HepG2 (cell line): ENCODE results near the gene NUFIP1. TPM values are rescaled to one million over a fixed set of nuclear protein-coding genes. Genes with fewer than 3 reads are reported as not detected.
A peak's percentile ranks its signal among the peaks of the same experiment; 100 is the strongest.

Experiments
- AGO1 ChIP-seq: fragments of 200-400 bp; formaldehyde crosslinking; IDR thresholded peaks from 2 replicates; pipeline ENCODE4 v1.6.1; 2017; ENCODE audit warnings: mild to moderate bottlenecking, low read depth, low read length, moderate library complexity; ENCODE audit not compliant: poor library complexity, severe bottlenecking
- CAMTA2 ChIP-seq: sonication (generic); formaldehyde crosslinking; IDR thresholded peaks from 2 replicates; pipeline ENCODE4 v1.4.0; 2020; ENCODE audit warnings: mild to moderate bottlenecking, missing genetic modification reagents, borderline replicate concordance
- EEA1 ChIP-seq: sonication (generic); formaldehyde crosslinking; IDR thresholded peaks from 2 replicates; pipeline ENCODE4 v1.5.1; 2020; ENCODE audit warnings: mild to moderate bottlenecking, missing genetic modification reagents, borderline replicate concordance
- ELF3 ChIP-seq: IDR thresholded peaks from 2 replicates; pipeline ENCODE4 v1.6.1; 2016; ENCODE audit warnings: missing genetic modification reagents, missing compliant biosample characterization
- FOXK2 ChIP-seq: fragments of 450-650 bp; IDR thresholded peaks from 2 replicates; pipeline ENCODE4 v1.6.1; 2016
- JUN ChIP-seq: sonication (generic); formaldehyde crosslinking; IDR thresholded peaks from 2 replicates; pipeline ENCODE4 v1.4.0; 2020; ENCODE audit warnings: mild to moderate bottlenecking, missing genetic modification reagents
- KDM6A ChIP-seq: IDR thresholded peaks from 2 replicates; pipeline ENCODE4 v1.6.1; 2016; ENCODE audit warnings: low read depth
- LCORL ChIP-seq, 2 experiments: fragments of 450-650 bp in 1 of 2; sonication (generic) in 1 of 2; formaldehyde crosslinking in 1 of 2; IDR thresholded peaks; 2 replicates each; pipeline versions ENCODE4 v1.5.0 to v1.6.1; 2017 to 2020; ENCODE audit warnings: antibody characterized with exemption in 1 of 2, missing genetic modification reagents in 1 of 2
- MTA1 ChIP-seq: sonication (generic); formaldehyde crosslinking; IDR thresholded peaks from 2 replicates; pipeline ENCODE4 v1.4.0; 2020; ENCODE audit warnings: missing genetic modification reagents, mild to moderate bottlenecking, borderline replicate concordance
- NBN ChIP-seq: fragments of 450-650 bp; conservative IDR thresholded peaks from 2 replicates; pipeline ENCODE4 v1.6.1; 2017
- SCMH1 ChIP-seq: sonication (generic); formaldehyde crosslinking; IDR thresholded peaks from 2 replicates; pipeline ENCODE4 v1.9.0; 2021; ENCODE audit warnings: missing genetic modification reagents, mild to moderate bottlenecking, borderline replicate concordance
- SNRNP70 ChIP-seq: fragments of 200-400 bp; formaldehyde crosslinking; IDR thresholded peaks from 2 replicates; pipeline ENCODE4 v1.6.1; 2017; ENCODE audit warnings: mild to moderate bottlenecking, low read depth, low read length, moderate library complexity
- STAT5B ChIP-seq: sonication (generic); formaldehyde crosslinking; IDR thresholded peaks from 2 replicates; pipeline ENCODE4 v1.4.0; 2020; ENCODE audit warnings: missing genetic modification reagents
- TMF1 ChIP-seq: sonication (generic); formaldehyde crosslinking; IDR thresholded peaks from 2 replicates; pipeline ENCODE4 v1.8.1; 2022; ENCODE audit warnings: low read depth, missing genetic modification reagents
- XBP1 ChIP-seq: sonication (generic); formaldehyde crosslinking; IDR thresholded peaks from 2 replicates; pipeline ENCODE4 v1.5.0; 2020; ENCODE audit warnings: missing genetic modification reagents
- ZBTB38 ChIP-seq: sonication (generic); formaldehyde crosslinking; IDR thresholded peaks from 2 replicates; pipeline ENCODE4 v1.5.1; 2020; ENCODE audit warnings: mild to moderate bottlenecking, missing genetic modification reagents
- ZBTB7B ChIP-seq: sonication (generic); formaldehyde crosslinking; IDR thresholded peaks from 2 replicates; pipeline ENCODE4 v1.4.0; 2020; ENCODE audit warnings: missing genetic modification reagents
- ZNF234 ChIP-seq: sonication (generic); formaldehyde crosslinking; conservative IDR thresholded peaks from 2 replicates; pipeline ENCODE4 v1.5.1; 2020; ENCODE audit warnings: mild to moderate bottlenecking, missing genetic modification reagents
- ZNF432 ChIP-seq: sonication (generic); formaldehyde crosslinking; IDR thresholded peaks from 2 replicates; pipeline ENCODE4 v1.5.0; 2020; ENCODE audit warnings: missing genetic modification reagents, mild to moderate bottlenecking, borderline replicate concordance
- ZNF614 ChIP-seq: IDR thresholded peaks from 2 replicates; pipeline ENCODE4 v1.6.1; 2018; ENCODE audit warnings: missing biosample characterization, missing genetic modification reagents, inconsistent platforms, borderline replicate concordance
- ZNF615 ChIP-seq: sonication (generic); formaldehyde crosslinking; IDR thresholded peaks from 2 replicates; pipeline ENCODE4 v1.5.0; 2020; ENCODE audit warnings: mild to moderate bottlenecking, missing genetic modification reagents, borderline replicate concordance
- ZNF747 ChIP-seq: sonication (generic); formaldehyde crosslinking; IDR thresholded peaks from 2 replicates; pipeline ENCODE4 v1.8.1; 2023; ENCODE audit warnings: missing genetic modification reagents, mild to moderate bottlenecking, borderline replicate concordance
- polyA plus RNA-seq, 8 experiments: library from polyadenylated mRNA; depleted of rRNA in 3 of 8; stranded (reverse) in 7 of 8; unstranded in 1 of 8; fragments of >200 nt; fragmentation: Illumina TruSeq in 4 of 8; extraction: Trizol in 4 of 8; gene quantifications; 2 replicates each; pipeline versions ENCODE4 v1.2.1 to v1.2.3, GENCODE V29; 2011 to 2016; ENCODE audit warnings: low read depth in 4 of 8, missing spikeins in 1 of 8, mixed read lengths in 1 of 8; ENCODE audit not compliant: insufficient read depth in 1 of 8
- total RNA-seq, 5 experiments: library from RNA; depleted of rRNA; stranded (reverse); fragments of >200 nt; fragmentation: Illumina TruSeq; extraction: Trizol; gene quantifications; 2 replicates each; pipeline ENCODE4 v1.2.3, GENCODE V29; 2016; ENCODE audit warnings: low read depth in 1 of 5
- TF ChIP-seq, protein P1 (sequence below), 2 experiments: fragments of 450-650 bp in 1 of 2; sonication (generic) in 1 of 2; formaldehyde crosslinking; IDR thresholded peaks; 2 replicates each; pipeline versions ENCODE4 v1.5.0 to v1.8.0; 2020 to 2022; ENCODE audit warnings: mild to moderate bottlenecking in 1 of 2, missing genetic modification reagents in 1 of 2
- TF ChIP-seq, protein P2 (sequence below): sonication (generic); formaldehyde crosslinking; IDR thresholded peaks from 2 replicates; pipeline ENCODE4 v1.5.1; 2020; ENCODE audit warnings: missing genetic modification reagents, mild to moderate bottlenecking, borderline replicate concordance
- TF ChIP-seq, protein P3 (sequence below): sonication (generic); formaldehyde crosslinking; IDR thresholded peaks from 2 replicates; pipeline ENCODE4 v1.4.0; 2020; ENCODE audit warnings: mild to moderate bottlenecking, missing genetic modification reagents
- TF ChIP-seq, protein P4 (sequence below): sonication (generic); formaldehyde crosslinking; IDR thresholded peaks from 2 replicates; pipeline ENCODE4 v1.8.1; 2022; ENCODE audit warnings: mild to moderate bottlenecking, missing genetic modification reagents

The NUFIP1 gene
- total and polyA plus RNA-seq, 2 of the 13 experiments (the other 11 are each of a cell fraction or from before 2014, with no cell fraction given), result 1.9 to 10.3 TPM

DNA sequence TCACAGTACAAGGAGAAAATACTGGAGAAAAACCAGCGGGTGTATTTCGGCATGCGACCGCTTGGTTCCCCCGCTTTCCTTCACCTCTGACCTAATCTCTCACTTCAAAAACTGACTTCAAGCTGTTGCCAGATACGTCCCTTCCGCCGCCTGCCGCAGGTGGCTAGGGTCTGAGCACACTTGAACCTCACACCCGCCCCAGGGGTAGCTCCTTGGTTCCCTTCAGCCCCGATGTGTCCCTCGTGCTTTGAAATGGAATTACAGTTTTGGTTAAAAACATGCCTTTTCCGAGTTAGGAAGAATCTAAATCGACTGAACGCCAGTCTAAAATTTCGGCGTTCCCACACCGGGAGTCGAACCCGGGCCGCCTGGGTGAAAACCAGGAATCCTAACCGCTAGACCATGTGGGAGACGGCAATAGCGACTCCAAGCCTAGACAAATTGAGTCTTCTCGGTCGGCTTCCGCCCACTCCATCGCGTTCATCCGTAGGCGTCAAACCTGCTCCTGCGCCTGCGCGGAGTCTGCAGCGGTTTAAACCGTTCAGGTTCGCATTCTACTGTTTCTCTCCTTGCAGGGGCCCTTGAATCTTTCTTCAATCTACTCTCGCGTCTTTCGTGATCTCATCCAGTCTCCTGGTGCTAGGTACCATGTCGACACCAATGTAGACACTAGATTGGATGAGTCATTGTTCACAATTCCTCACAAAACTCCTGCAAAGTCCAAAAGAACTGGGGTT, 71.5 kb downstream of the NUFIP1 start (continued):
- TF ChIP-seq, protein P1, sequence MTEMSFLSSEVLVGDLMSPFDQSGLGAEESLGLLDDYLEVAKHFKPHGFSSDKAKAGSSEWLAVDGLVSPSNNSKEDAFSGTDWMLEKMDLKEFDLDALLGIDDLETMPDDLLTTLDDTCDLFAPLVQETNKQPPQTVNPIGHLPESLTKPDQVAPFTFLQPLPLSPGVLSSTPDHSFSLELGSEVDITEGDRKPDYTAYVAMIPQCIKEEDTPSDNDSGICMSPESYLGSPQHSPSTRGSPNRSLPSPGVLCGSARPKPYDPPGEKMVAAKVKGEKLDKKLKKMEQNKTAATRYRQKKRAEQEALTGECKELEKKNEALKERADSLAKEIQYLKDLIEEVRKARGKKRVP (CRISPR knock-in tag; IDR thresholded peaks at IDR 0.05), result 0 out of 4 replicates have a peak, but pooled peaks of 1 of the 2 experiments have one; percentile 1
- TF ChIP-seq TMF1 (CRISPR knock-in tag) (no peak), JUN (CRISPR knock-in tag) (no peak; the same call in 1 of the 2 replicates), LCORL (IDR thresholded peaks at IDR 0.05) (peak; percentile 21; the same call in 1 of the 2 replicates), LCORL (CRISPR knock-in tag; IDR thresholded peaks at IDR 0.05) (peak; percentile 88; the same call in 1 of the 2 replicates), NBN (no peak), ZNF615 (CRISPR knock-in tag) (0 out of 2 replicates have a peak, but pooled peaks have one; percentile 68), ZNF234 (CRISPR knock-in tag) (no peak), ELF3 (CRISPR knock-in tag) (no peak; the same call in 1 of the 2 replicates), ZNF747 (peak; percentile 35; the same call in 1 of the 2 replicates), SNRNP70 (no peak), CAMTA2 (CRISPR knock-in tag) (no peak), ZBTB38 (CRISPR knock-in tag) (0 out of 2 replicates have a peak, but pooled peaks have one; percentile 57), ZNF614 (CRISPR knock-in tag) (peak; percentile 82; the same call in 1 of the 2 replicates), AGO1 (no peak), STAT5B (CRISPR knock-in tag) (no peak), KDM6A (CRISPR knock-in tag) (no peak), EEA1 (CRISPR knock-in tag) (no peak), XBP1 (CRISPR knock-in tag) (no peak; the same call in 1 of the 2 replicates), FOXK2 (peak; percentile 4; the same call in 1 of the 2 replicates), MTA1 (CRISPR knock-in tag) (0 out of 2 replicates have a peak, but pooled peaks have one; percentile 26), ZBTB7B (CRISPR knock-in tag) (peak; percentile 39; the same call in 1 of the 2 replicates), ZNF432 (CRISPR knock-in tag) (no peak), SCMH1 (CRISPR knock-in tag) (no peak)
- TF ChIP-seq, protein P2, sequence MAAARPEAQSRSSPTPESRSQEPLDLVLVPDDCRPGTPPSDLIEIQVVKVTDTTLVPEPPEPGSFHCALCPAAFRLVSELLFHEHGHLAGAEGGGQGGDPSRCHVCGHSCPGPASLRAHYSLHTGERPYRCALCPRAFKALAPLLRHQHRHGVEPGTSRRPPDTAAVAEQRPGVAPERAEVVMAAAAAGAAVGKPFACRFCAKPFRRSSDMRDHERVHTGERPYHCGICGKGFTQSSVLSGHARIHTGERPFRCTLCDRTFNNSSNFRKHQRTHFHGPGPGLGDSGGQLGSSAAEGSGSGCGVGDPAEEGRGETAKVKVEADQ (CRISPR knock-in tag), result no peak; the same call in none of the 2 replicates
- TF ChIP-seq, protein P3, sequence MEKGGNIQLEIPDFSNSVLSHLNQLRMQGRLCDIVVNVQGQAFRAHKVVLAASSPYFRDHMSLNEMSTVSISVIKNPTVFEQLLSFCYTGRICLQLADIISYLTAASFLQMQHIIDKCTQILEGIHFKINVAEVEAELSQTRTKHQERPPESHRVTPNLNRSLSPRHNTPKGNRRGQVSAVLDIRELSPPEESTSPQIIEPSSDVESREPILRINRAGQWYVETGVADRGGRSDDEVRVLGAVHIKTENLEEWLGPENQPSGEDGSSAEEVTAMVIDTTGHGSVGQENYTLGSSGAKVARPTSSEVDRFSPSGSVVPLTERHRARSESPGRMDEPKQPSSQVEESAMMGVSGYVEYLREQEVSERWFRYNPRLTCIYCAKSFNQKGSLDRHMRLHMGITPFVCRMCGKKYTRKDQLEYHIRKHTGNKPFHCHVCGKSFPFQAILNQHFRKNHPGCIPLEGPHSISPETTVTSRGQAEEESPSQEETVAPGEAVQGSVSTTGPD (CRISPR knock-in tag), result peak; percentile 74
- TF ChIP-seq, protein P4, sequence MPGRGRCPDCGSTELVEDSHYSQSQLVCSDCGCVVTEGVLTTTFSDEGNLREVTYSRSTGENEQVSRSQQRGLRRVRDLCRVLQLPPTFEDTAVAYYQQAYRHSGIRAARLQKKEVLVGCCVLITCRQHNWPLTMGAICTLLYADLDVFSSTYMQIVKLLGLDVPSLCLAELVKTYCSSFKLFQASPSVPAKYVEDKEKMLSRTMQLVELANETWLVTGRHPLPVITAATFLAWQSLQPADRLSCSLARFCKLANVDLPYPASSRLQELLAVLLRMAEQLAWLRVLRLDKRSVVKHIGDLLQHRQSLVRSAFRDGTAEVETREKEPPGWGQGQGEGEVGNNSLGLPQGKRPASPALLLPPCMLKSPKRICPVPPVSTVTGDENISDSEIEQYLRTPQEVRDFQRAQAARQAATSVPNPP (CRISPR knock-in tag), result no peak
